Medulla oblongata (tissue), 1 donor: ENCODE measurements around the gene SCARB2.

ENCODE experiments used
- DNase-seq: peaks from one replicate; pipeline ENCODE4 v3.0.0-alpha.2; 2015; ENCODE audit errors: extremely low spot score

SCARB2 gene

DNA sequence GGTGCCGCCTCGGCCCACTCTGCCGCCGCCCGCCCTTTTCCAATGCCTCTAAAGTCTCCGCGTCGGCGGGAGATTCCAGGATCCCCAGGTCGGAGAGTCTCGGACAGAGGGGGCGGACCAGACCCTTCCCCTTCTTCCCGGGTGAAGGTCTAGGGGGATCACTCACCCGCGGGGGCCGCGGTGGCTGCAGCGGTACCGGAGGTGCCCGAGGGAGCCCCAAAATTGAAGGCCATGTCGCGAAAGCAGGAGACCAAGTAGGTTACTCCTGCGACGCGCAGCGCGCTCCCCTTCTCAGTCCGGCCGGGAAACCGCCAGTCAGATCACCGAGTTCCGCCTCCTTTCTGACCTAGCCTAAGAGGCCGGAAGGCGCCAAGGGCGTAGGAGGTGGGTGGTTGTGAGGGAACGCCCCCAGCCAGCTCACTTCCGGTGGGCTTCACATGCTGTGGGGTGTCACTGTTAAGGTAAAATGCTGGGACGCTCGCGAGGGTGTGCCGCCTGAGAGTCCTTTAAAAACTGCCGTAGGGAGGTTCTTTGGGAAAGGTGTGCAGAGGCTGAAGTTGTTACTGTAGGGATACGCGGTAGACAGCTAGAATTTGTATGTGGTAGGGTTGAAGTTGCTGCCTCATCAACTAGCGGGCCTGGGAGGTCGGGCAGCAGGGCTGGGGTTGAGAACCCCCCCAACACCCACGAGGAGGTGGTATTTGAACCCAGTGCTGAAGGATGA, 65.3 kb downstream of the SCARB2 start, which contains the start of gene NUP54:
Gene NUP54, minus strand, starts transcription at position 256 of the 724 bp plus-strand sequence. Its CDS starts 23 bp downstream, at position 233.
- DNase-seq = peak; percentile 97

GRCh38 chr4:76147454-76148141, 66.0 kb downstream of the SCARB2 start:
- DNase-seq = peak; percentile 36

- no peak for DNase-seq
These were observed 69.1 kb downstream of the SCARB2 start for GRCh38 chr4:76144546-76144945.

- no peak for DNase-seq
These were observed 72.4 kb downstream of the SCARB2 start for GRCh38 chr4:76141241-76141640.

GRCh38 chr4:76127754-76128153, 85.9 kb downstream of the SCARB2 start:
- no peak for DNase-seq

- no peak for DNase-seq
These were observed 87.8 kb downstream of the SCARB2 start for GRCh38 chr4:76125816-76126215.

GRCh38 chr4:76120199-76120598, 93.4 kb downstream of the SCARB2 start:
- DNase-seq = no peak

DNA sequence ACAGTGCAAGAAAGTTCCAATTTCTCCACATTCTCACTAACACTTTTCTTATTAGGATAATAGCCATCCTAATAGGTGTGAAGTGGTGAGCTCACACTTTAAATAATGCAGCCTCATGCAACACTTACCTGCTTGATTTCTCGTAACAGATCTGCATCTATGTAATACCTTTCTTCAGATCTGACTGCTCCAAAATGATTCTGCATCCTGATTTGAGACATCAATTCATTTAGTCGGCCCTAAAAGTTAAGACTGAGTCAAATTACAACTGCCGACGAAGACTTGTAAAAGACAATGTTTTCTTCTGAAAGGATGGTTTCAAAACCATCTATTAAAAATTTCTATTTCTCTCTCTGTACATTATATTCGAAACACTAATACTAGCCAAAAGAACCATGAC, 96.1 kb downstream of the SCARB2 start:
- no peak for DNase-seq

DNA sequence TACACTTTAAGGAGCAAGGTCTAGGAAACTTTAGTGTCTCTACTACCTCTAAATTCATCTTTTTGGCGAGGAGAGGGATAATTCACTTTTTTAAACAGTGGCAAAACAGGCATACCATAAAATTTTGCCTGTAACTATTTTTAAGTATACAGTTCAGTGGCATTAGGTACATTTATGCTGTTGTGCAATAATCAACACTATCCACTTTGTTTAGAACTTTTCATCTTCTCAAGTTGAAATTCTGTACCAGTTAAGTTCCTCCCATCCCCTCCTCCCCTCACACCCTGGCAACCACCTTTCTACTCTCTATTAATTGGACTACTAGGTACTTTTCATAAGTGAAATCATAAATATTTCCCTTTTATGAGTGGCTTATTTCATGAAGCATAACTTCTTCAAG, 96.8 kb downstream of the SCARB2 start:
- DNase-seq = no peak
